H1 (cell line): ENCODE data around the gene AMHR2. TPM values are rescaled to one million over a fixed set of nuclear protein-coding genes. Genes with fewer than 3 reads are reported as not detected.
"Not testable (repeated sequence)": the region's sequence is repeated elsewhere in the genome, so short reads cannot be mapped to it uniquely, and the experiment has no call there.

Experiments
- CTCF ChIA-PET: fragments of 300-600 bp; sonication (Branson Sonifier 250); formaldehyde crosslinking; loops from one replicate; lab custom pipeline; 2021; ENCODE audit not compliant: partially characterized antibody; lab: Charles Lee
- POLR2A ChIA-PET: fragments of 300-600 bp; sonication (Branson Sonifier 250); formaldehyde crosslinking; loops from one replicate; lab custom pipeline; 2021; ENCODE audit warnings: inconsistent platforms; ENCODE audit not compliant: partially characterized antibody; lab: Charles Lee
- DNase-seq, 2 experiments: peaks; one replicate each; pipeline versions ENCODE4 v3.0.0 to v3.0.0-alpha.2; 2010 to 2022; ENCODE audit warnings: low spot score in 2 of 2, low read depth in 1 of 2, mixed read lengths in 1 of 2
- FAIRE-seq: peaks from 2 replicates; lab custom pipeline; 2011; peaks lifted over from hg19 to GRCh38; lab: Jason Lieb, UNC
- H2AFZ ChIP-seq: 2 replicates; pipeline ENCODE4 v1.8.1; 2012; ENCODE audit warnings: low read length, inconsistent platforms
- H2AK5ac ChIP-seq: 2 replicates; pipeline ENCODE4 v1.6.1; 2013; ENCODE audit warnings: low read depth, low read length
- H2BK120ac ChIP-seq: replicated peaks from 2 replicates; pipeline ENCODE3; 2013; ENCODE audit warnings: low read depth, low read length, inconsistent platforms
- H2BK12ac ChIP-seq: 2 replicates; pipeline ENCODE4 v1.6.1; 2013; ENCODE audit warnings: low read depth, low read length
- H2BK15ac ChIP-seq: 2 replicates; pipeline ENCODE4 v1.6.1; 2013; ENCODE audit warnings: low read length
- H2BK20ac ChIP-seq: 2 replicates; pipeline ENCODE4 v1.6.1; 2013; ENCODE audit warnings: low read length
- H2BK5ac ChIP-seq: 2 replicates; pipeline ENCODE4 v1.6.1; 2013; ENCODE audit warnings: low read depth, low read length
- H3K14ac ChIP-seq: 2 replicates; pipeline ENCODE4 v1.6.1; 2013; ENCODE audit warnings: inconsistent platforms; ENCODE audit not compliant: insufficient read length
- H3K18ac ChIP-seq: 2 replicates; pipeline ENCODE4 v1.6.1; 2013; ENCODE audit warnings: low read length; ENCODE audit errors: extremely low read depth
- H3K23ac ChIP-seq: 2 replicates; pipeline ENCODE4 v1.6.1; 2013; ENCODE audit warnings: inconsistent platforms; ENCODE audit not compliant: insufficient read length
- H3K23me2 ChIP-seq: 2 replicates; pipeline ENCODE4 v1.6.1; 2013; ENCODE audit warnings: low read depth, low read length
- H3K27ac ChIP-seq: 2 replicates; pipeline ENCODE4 v1.6.1; 2011; ENCODE audit warnings: low read depth, low read length, inconsistent platforms
- H3K27me3 ChIP-seq, 4 experiments: replicated peaks in 1 of 4; 1 replicate in 1 of 4; 2 replicates in 3 of 4; pipeline versions ENCODE4 v1.6.1 to v1.8.1; 2011 to 2013; ENCODE audit warnings: low read length in 3 of 4, mild to moderate bottlenecking in 3 of 4, inconsistent platforms in 2 of 4, mixed read lengths in 2 of 4, moderate library complexity in 1 of 4; ENCODE audit not compliant: control insufficient read depth in 3 of 4, insufficient read depth in 3 of 4; ENCODE audit errors: extremely low read depth in 1 of 4
- H3K36me3 ChIP-seq, 4 experiments: 2 replicates each; pipeline versions ENCODE4 v1.6.1 to v1.8.1; 2011 to 2013; ENCODE audit warnings: mild to moderate bottlenecking in 4 of 4, low read length in 3 of 4, moderate library complexity in 2 of 4, control low read depth in 1 of 4, inconsistent platforms in 1 of 4; ENCODE audit not compliant: insufficient read depth in 4 of 4, control insufficient read depth in 2 of 4
- H3K4ac ChIP-seq: replicated peaks from 2 replicates; pipeline ENCODE3; 2013; ENCODE audit warnings: low read length, low read depth, mixed read lengths, inconsistent platforms; ENCODE audit not compliant: insufficient read length
- H3K4me1 ChIP-seq, 4 experiments: replicated peaks in 1 of 4; 1 replicate in 1 of 4; 2 replicates in 3 of 4; pipeline versions ENCODE4 v1.6.1 to v1.8.1; 2011 to 2013; ENCODE audit warnings: low read length in 3 of 4, inconsistent platforms in 2 of 4, mixed read lengths in 1 of 4; ENCODE audit not compliant: insufficient read depth in 4 of 4, control insufficient read depth in 3 of 4
- H3K4me2 ChIP-seq, 2 experiments: 2 replicates each; pipeline versions ENCODE4 v1.6.1 to v1.8.1; 2011 to 2013; ENCODE audit warnings: low read depth in 2 of 2, low read length in 2 of 2, control low read depth in 1 of 2, inconsistent platforms in 1 of 2, mild to moderate bottlenecking in 1 of 2; ENCODE audit not compliant: insufficient read depth in 1 of 2
- H3K4me3 ChIP-seq, 4 experiments: fragments of 200-600, 300-600 bp in 1 of 4; sonication (generic), shearing (Covaris generic), sonication (Bioruptor Twin) in 1 of 4; 2 replicates each; pipeline versions ENCODE4 v1.5.1 to v1.8.1; 2011 to 2016; ENCODE audit warnings: low read length in 4 of 4, low read depth in 3 of 4, control low read depth in 2 of 4, inconsistent platforms in 2 of 4, mild to moderate bottlenecking in 2 of 4, mixed read lengths in 1 of 4, moderate library complexity in 1 of 4; ENCODE audit not compliant: insufficient read depth in 2 of 4; ENCODE audit errors: extremely low read depth in 1 of 4
- H3K56ac ChIP-seq: replicated peaks from 2 replicates; pipeline ENCODE3; 2013; ENCODE audit warnings: low read depth, mild to moderate bottlenecking, mixed read lengths, low read length, inconsistent platforms; ENCODE audit not compliant: insufficient read length
- H3K79me1 ChIP-seq: 2 replicates; pipeline ENCODE4 v1.6.1; 2013; ENCODE audit warnings: low read depth, low read length, control low read depth
- H3K79me2 ChIP-seq, 2 experiments: 2 replicates each; pipeline versions ENCODE4 v1.6.1 to v1.8.1; 2012 to 2013; ENCODE audit warnings: low read length in 2 of 2, mild to moderate bottlenecking in 2 of 2, inconsistent platforms in 1 of 2; ENCODE audit not compliant: insufficient read depth in 2 of 2, control insufficient read depth in 1 of 2
- H3K9ac ChIP-seq, 4 experiments: replicated peaks in 1 of 4; 1 replicate in 1 of 4; 2 replicates in 3 of 4; pipeline versions ENCODE4 v1.6.1 to v1.8.1; 2011 to 2013; ENCODE audit warnings: low read depth in 3 of 4, low read length in 3 of 4, control low read depth in 2 of 4, mild to moderate bottlenecking in 2 of 4, moderate library complexity in 2 of 4, inconsistent platforms in 1 of 4; ENCODE audit errors: extremely low read depth in 1 of 4
- H3K9me3 ChIP-seq, 2 experiments: 2 replicates each; pipeline versions ENCODE4 v1.6.1 to v1.8.1; 2012 to 2013; ENCODE audit warnings: mild to moderate bottlenecking in 2 of 2, moderate library complexity in 2 of 2, control low read depth in 1 of 2, inconsistent platforms in 1 of 2, low read depth in 1 of 2, low read length in 1 of 2, mixed read lengths in 1 of 2; ENCODE audit not compliant: insufficient read depth in 2 of 2
- H4K20me1 ChIP-seq, 2 experiments: replicated peaks in 1 of 2; 2 replicates each; pipeline versions ENCODE3 to v1.8.1; 2011 to 2013; ENCODE audit warnings: inconsistent platforms in 2 of 2, low read length in 2 of 2, mild to moderate bottlenecking in 1 of 2; ENCODE audit not compliant: insufficient read depth in 2 of 2, control insufficient read depth in 1 of 2
- H4K5ac ChIP-seq: 2 replicates; pipeline ENCODE4 v1.6.1; 2013; ENCODE audit warnings: low read length, low read depth, mixed read lengths, inconsistent platforms; ENCODE audit not compliant: insufficient read length
- H4K8ac ChIP-seq: 2 replicates; pipeline ENCODE4 v1.8.0; 2013; ENCODE audit warnings: mild to moderate bottlenecking, moderate library complexity, low read length, inconsistent platforms; ENCODE audit not compliant: insufficient read depth; ENCODE audit errors: extremely low read depth
- H4K91ac ChIP-seq: replicated peaks from 2 replicates; pipeline ENCODE3; 2013; ENCODE audit warnings: low read length, mixed read lengths, inconsistent platforms; ENCODE audit not compliant: insufficient read length
- ASH2L ChIP-seq: fragments of 200-600, 300-600 bp; sonication (generic); IDR thresholded peaks from one replicate; pipeline ENCODE4 v1.7.1; 2017; ENCODE audit warnings: low read length
- BACH1 ChIP-seq: IDR thresholded peaks from 2 replicates; pipeline ENCODE4 v1.6.1; 2012; ENCODE audit warnings: low read length, improper control_type of control experiment
- CEBPB ChIP-seq: IDR thresholded peaks from 2 replicates; pipeline ENCODE4 v1.6.1; 2012; ENCODE audit warnings: low read depth, low read length
- CHD1 ChIP-seq: IDR thresholded peaks from 2 replicates; pipeline ENCODE4 v1.6.1; 2012; ENCODE audit warnings: low read depth, low read length, improper control_type of control experiment
- KDM4A ChIP-seq: IDR thresholded peaks from one replicate; pipeline ENCODE4 v1.7.1; 2012; ENCODE audit warnings: low read depth, mild to moderate bottlenecking, moderate library complexity, low read length, inconsistent platforms; ENCODE audit not compliant: severe bottlenecking
- WGBS, 2 experiments: shearing (Covaris generic) in 1 of 2; methylation state at CpG; one replicate each; pipeline versions ENCODE4 v1.1.6 to v1.1.7; 2013 to 2015; ENCODE audit warnings: low lambda C conversion rate in 2 of 2, mixed read lengths in 2 of 2, inconsistent platforms in 1 of 2, low coverage in 1 of 2, missing lambda C conversion rate in 1 of 2; ENCODE audit not compliant: insufficient replicate concordance in 2 of 2, insufficient coverage in 1 of 2, insufficient read length in 1 of 2; ENCODE audit errors: extremely low coverage in 1 of 2, missing lambda C conversion rate in 1 of 2; 5-methylcytosine and 5-hydroxymethylcytosine counted together
- polyA plus RNA-seq, 7 experiments: library from polyadenylated mRNA; depleted of rRNA in 3 of 7; stranded (reverse) in 5 of 7; unstranded in 2 of 7; fragments of >200 nt in 5 of 7; fragments of 200-250 nt in 2 of 7; gene quantifications; 1 replicate in 5 of 7; 2 replicates in 1 of 7; 4 replicates in 1 of 7; pipeline versions ENCODE4 v1.2.1 to v1.2.3, GENCODE V29; 2011 to 2013; ENCODE audit warnings: missing spikeins in 2 of 7, mixed read lengths in 2 of 7
- total RNA-seq: library from RNA; stranded (reverse); fragmentation: NEBNext Ultra II Directional; extraction: Animal tissue kit (Norgen Biotek cat#: 25700); gene quantifications from 2 replicates; pipeline ENCODE4 v1.2.1, GENCODE V29; 2021

The AMHR2 gene
- total and polyA plus RNA-seq, 2 of the 8 experiments (the other 6 are each of a cell fraction or from before 2014, with no cell fraction given), result 0.29 to 0.35 TPM

DNA sequence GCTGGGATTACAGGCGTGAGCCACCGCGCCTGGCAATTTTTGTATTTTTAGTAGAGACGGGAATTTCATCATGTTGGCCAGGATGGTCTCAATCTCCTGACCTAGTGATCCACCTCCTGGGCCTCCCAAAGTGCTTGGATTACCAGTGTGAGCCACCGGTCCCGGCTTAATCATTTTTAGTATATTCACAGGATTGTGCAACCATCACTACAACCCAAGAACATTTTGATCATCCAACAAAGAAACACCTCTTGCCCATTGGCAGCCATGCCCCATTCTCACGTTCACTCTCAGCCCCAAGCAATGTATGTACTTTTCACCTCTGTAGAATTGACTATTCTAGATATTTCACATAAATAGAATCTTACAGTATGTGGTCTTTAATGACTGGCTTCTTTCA lies 23.8 kb upstream of the AMHR2 start (continued):
- TF ChIP-seq KDM4A (no peak), CEBPB (no peak), CHD1 (no peak), ASH2L (no peak), BACH1 (no peak)

DNA sequence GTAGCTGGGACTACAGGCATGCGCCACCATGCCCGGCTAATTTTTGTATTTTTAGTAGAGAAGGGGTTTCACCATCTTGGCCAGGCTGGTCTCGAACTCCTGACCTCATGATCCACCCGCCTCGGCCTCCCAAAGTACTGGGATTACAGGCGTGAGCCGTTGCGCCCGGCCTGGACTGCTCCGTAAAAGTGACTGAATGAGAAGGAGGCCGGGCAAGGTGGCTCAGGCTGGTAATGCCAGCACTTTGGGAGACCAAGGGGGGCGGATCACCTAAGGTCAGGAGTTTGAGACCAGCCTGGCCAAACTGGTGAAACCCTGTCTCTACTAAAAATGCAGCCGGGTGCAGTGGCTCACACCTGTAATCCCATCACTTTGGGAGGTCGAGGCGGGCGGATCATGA lies 21.3 kb upstream of the AMHR2 start:
- not testable (repeated sequence) for H4K5ac ChIP-seq, H3K4ac ChIP-seq, H3K79me1 ChIP-seq, H3K36me3 ChIP-seq, H3K9me3 ChIP-seq, H4K91ac ChIP-seq, H3K4me1 ChIP-seq, H2BK120ac ChIP-seq, H2BK12ac ChIP-seq, H2AFZ ChIP-seq, FAIRE-seq, H2AK5ac ChIP-seq, H4K20me1 ChIP-seq, H4K8ac ChIP-seq, H2BK5ac ChIP-seq, DNase-seq, H3K9ac ChIP-seq, H2BK15ac ChIP-seq, H3K56ac ChIP-seq, H3K23ac ChIP-seq, H3K18ac ChIP-seq, H3K27ac ChIP-seq, H3K4me3 ChIP-seq, H3K23me2 ChIP-seq, H3K27me3 ChIP-seq, H2BK20ac ChIP-seq, H3K14ac ChIP-seq, H3K4me2 ChIP-seq
- peaks cover 0 to 19% of the 10 kb centered on the region in 2 experiments; a peak in 2 of 4 replicates for H3K79me2 ChIP-seq
- ChIA-PET POLR2A (interaction anchor here (0.9 to 1.2 kb wide), 3 partner anchors 14 to 72 kb away, joined by 3 read pairs; no protein-coding TSS in a partner anchor), CTCF (interaction anchor here (1.0 to 6.3 kb wide), 5 partner anchors 18 to 79 kb away, joined by 3 to 30 read pairs (median 4); partner anchors contain the start of gene AMHR2)
- 95% methylated on average over 16 of the region's 16 CpGs; no CpG with 5 or more reads in 1 of the 2 experiments for WGBS, 2 experiments
